Ovary (tissue), 9 donors: Measurements from ENCODE around the gene PPM1M. TPM values are rescaled to one million over a fixed set of nuclear protein-coding genes. Genes with fewer than 3 reads are reported as not detected.

Source experiments
- DNase-seq, 5 donors: peaks; one replicate each; pipeline ENCODE4 v3.0.0-alpha.2; 2019 to 2020
- H3K27ac ChIP-seq, 2 donors: fragments of 200-600 bp; one replicate each; pipeline versions ENCODE4 v1.5.1 to v1.8.0; 2019 to 2022
- H3K27me3 ChIP-seq: fragments of 200-600 bp; one replicate; pipeline ENCODE4 v1.8.0; 2022
- H3K36me3 ChIP-seq: fragments of 200-600 bp; sonication (generic); one replicate; pipeline ENCODE4 v1.5.1; 2019
- H3K4me1 ChIP-seq: one replicate; pipeline ENCODE4 v1.8.1; 2013; ENCODE audit warnings: mild to moderate bottlenecking, moderate library complexity; ENCODE audit not compliant: insufficient read depth
- H3K4me3 ChIP-seq: fragments of 200-600 bp; sonication (generic); one replicate; pipeline ENCODE4 v1.5.1; 2017
- H3K9me3 ChIP-seq, 2 donors: fragments of 200-600 bp in 1 of 2; sonication (generic) in 1 of 2; one replicate each; pipeline versions ENCODE4 v1.5.1 to v1.8.1; 2013 to 2019; ENCODE audit warnings: mild to moderate bottlenecking in 1 of 2, moderate library complexity in 1 of 2
- EP300 ChIP-seq: sonication (generic); formaldehyde crosslinking; IDR thresholded peaks from one replicate; pipeline ENCODE4 v1.6.1; 2017; ENCODE audit warnings: antibody characterized with exemption
- POLR2A ChIP-seq: fragments of 450-650 bp; IDR thresholded peaks from one replicate; pipeline ENCODE4 v1.6.1; 2017; ENCODE audit warnings: antibody characterized with exemption, mild to moderate bottlenecking, moderate library complexity
- WGBS, 3 donors: extraction: QIAGEN DNeasy Blood & Tissue Kit in 1 of 3; methylation state at CpG; one replicate each; pipeline versions ENCODE4 v1.1.5 to v1.1.7; 2013 to 2017; 5-methylcytosine and 5-hydroxymethylcytosine counted together
- intact Hi-C, 4 donors: fragments of 100-400 bp; cut with DNase I; formaldehyde crosslinking; loops; one replicate each; pipeline versions ENCODE4 v1.11.0 to v1.15.1; 2022 to 2023
- polyA plus RNA-seq, 2 donors: library from polyadenylated mRNA; stranded (reverse); fragments of 200-250 nt in 1 of 2; fragments of 350-450 nt in 1 of 2; fragmentation: Illumina TruSeq in 1 of 2; extraction: RNeasy Lipid Tissue Mini Kit (QIAGEN cat#74804) in 1 of 2; gene quantifications; one replicate each; pipeline ENCODE4 v1.2.3, GENCODE V29; 2013 to 2014
- total RNA-seq, 7 donors: library from RNA; depleted of rRNA in 2 of 7; stranded (reverse); fragments of >200 nt in 2 of 7; fragmentation: NEBNext Ultra II Directional in 3 of 7; extraction: Animal tissue kit (Norgen Biotek cat#: 25700) in 3 of 7; gene quantifications; one replicate each; pipeline versions ENCODE4 v1.1.0 to v1.2.4, GENCODE V29; 2016 to 2023
- TF ChIP-seq, protein P1 (sequence below), 3 donors: fragments of 450-650 bp in 2 of 3; fragments of 200-600 bp in 1 of 3; IDR thresholded peaks; one replicate each; pipeline versions ENCODE4 v1.5.1 to v1.8.0; 2016 to 2022; ENCODE audit warnings: antibody characterized with exemption in 3 of 3, mild to moderate bottlenecking in 1 of 3
- donor health status: DM: no; HTN: no; CAD: no; lungs with moderate emphysema.
- donor health status: DM: no; HTN: no; CAD: no.
- donor health status: Bipolar disorder and iron deficiency.
- donor health status: DM: yes; HTN: yes; CAD: no.
- donor health status: DM: no; HTN: no; CAD: no.
- donor health status: DM: yes; HTN: yes; CAD: no.

Gene PPM1M
- total and polyA plus RNA-seq, 9 donors: 15.4 to 48.4 (median 25.7) TPM

DNA sequence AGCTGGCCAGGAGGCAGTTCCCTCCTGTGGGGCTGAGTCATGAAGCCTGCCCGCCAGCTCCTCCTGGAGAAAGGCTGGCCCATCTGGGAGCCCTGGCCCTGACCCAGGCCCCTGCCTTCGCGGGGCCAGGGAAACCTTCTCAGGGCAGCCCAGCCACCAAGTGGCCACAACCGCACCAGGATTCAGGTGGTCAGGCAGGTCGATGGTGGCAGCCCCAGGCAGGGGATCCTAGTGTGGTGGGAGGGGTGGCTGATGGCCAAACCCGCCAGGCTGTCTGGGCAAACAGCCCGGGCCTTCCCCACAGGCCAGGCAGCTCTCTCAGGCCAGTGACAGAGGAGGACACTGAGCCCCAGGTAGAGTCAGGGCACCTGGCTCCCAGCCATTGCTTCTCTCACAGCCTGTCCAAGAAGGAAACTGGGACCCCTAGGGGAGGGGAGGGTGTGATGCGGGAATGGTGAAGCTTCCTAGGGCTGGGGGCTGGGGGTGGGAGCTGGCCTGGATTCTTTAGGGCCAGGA, 7.8 kb upstream of the PPM1M start:
- WGBS, 3 donors: 0 to 1% (median 0%) methylated on average over 8 of the region's 8 CpGs
- Histone ChIP-seq H3K27ac (peak overlapping the region; percentile 54 to 91), H3K4me3 (peak overlapping the region; percentile 87), H3K9me3 (no peaks in the 10 kb centered on the region), H3K36me3 (no peaks in the 10 kb centered on the region), H3K27me3 (no peaks in the 10 kb centered on the region), H3K4me1 (peaks cover 16% of the 10 kb centered on the region)
- peak; percentile 88 to 92 (median 89) for DNase-seq
- TF ChIP-seq EP300 (no peak), POLR2A (no peak)
- TF ChIP-seq, protein P1, sequence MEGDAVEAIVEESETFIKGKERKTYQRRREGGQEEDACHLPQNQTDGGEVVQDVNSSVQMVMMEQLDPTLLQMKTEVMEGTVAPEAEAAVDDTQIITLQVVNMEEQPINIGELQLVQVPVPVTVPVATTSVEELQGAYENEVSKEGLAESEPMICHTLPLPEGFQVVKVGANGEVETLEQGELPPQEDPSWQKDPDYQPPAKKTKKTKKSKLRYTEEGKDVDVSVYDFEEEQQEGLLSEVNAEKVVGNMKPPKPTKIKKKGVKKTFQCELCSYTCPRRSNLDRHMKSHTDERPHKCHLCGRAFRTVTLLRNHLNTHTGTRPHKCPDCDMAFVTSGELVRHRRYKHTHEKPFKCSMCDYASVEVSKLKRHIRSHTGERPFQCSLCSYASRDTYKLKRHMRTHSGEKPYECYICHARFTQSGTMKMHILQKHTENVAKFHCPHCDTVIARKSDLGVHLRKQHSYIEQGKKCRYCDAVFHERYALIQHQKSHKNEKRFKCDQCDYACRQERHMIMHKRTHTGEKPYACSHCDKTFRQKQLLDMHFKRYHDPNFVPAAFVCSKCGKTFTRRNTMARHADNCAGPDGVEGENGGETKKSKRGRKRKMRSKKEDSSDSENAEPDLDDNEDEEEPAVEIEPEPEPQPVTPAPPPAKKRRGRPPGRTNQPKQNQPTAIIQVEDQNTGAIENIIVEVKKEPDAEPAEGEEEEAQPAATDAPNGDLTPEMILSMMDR (IDR thresholded peaks at IDR 0.05): no peak
- intact Hi-C loops: loop anchor here in 3 of 4 donors (5.0 kb wide), 2 partner anchors 40 to 50 kb away; partner anchors contain the start of genes WDR82 (in 2 of the 3) and GLYCTK (in 1 of the 3)

DNA sequence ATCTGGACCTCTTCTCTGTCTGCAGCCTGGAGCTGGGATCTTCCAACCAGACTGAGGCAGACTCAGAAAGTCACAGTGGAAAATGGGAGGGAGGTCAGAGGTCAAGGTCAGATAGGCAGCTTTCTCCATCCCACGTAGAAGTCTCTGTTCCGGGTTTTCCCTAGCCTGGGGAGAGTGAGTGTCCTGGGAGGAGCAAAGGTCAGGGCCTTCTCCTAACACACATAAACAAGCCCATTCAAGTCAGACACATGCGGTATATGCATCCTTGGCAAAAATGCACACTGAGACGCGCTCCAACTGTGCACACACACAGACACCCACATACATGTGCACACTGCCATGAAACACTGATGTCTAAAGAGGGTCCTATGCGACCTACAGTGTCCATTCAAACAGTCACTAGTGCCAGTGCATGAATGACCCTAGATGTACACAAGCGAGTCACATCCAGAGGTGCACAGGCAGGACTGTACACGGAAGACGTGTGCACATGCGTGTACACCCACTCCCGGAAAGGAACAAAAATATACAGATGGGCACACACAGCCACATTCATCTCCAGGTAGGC, 7.3 kb upstream of the PPM1M start:
- Histone ChIP-seq H3K4me1 (peaks cover 16% of the 10 kb centered on the region), H3K36me3 (no peaks in the 10 kb centered on the region), H3K27me3 (no peaks in the 10 kb centered on the region), H3K4me3 (peak overlapping the region; percentile 87), H3K27ac (peak overlapping the region; percentile 54 to 91), H3K9me3 (no peaks in the 10 kb centered on the region)
- intact Hi-C loops: loop anchor here in 3 of 4 donors (5.0 kb wide), 2 partner anchors 39 to 49 kb away; partner anchors contain the start of genes WDR82 (in 2 of the 3) and GLYCTK (in 1 of the 3)
- TF ChIP-seq, protein P1 (IDR thresholded peaks at IDR 0.05): no peak
- TF ChIP-seq POLR2A (no peak), EP300 (no peak)
- 1 to 2% (median 2%) methylated on average over 11 of the region's 11 CpGs for whole genome bisulfite sequencing, 3 donors
- peak in 4 of 5 donors; percentile 59 to 71 (median 68) for DNase-seq

DNA sequence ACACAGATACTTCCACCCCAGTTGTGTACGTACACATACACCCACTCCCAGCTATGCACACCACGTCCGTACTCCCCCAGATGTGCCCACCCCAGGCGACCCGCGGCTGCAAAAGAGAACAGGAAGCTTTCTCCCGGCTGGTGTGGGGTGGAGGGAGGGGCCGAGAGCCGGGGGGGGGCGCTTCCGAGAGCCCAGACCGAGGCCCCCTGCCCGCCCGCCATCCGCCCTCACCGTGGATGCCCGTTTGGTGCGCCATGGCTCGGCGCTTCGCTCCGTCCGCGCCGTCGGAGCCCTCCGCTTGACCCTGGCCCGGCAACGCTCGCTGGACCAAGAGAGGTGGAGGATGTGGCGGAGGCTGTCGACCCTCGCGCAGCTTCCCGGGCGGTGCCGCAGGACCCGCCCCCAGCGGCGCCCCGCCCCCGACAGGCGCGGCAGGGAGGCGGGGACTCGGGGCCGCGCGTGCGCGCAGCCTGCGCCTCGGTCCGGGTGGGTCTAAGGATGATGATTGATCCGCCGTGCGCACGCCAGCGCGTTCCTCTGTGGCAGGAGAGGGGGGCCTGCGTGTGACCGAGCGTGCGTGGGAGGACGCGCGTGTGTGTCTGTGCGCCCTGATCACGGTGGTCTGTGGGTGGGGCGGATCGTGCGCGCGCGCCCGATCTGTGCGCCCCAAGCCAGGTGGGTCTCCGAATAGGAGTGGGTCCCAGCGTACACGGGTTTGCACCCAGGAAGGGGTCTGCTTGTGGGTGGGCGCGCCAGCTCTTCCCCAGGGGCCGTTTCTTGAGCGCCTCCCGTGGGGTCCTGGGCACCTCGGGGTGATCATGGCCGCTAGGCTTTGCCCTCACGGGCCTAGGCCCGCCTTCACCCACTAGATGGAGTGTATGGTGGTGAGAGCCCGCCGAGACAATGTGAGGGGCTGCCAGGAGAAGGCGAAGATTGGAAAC, 6.5 kb upstream of the PPM1M start, which contains the start of gene TWF2:
TWF2 (minus strand) TSS at position 398 of the 941 bp plus-strand sequence; CDS start at position 256, 142 bp downstream.
- H3K27ac ChIP-seq: peak within 1 kb of the TSS; percentile 75 to 91
- H3K36me3 ChIP-seq: no peaks in the 10 kb centered on the region
- no peak for TF ChIP-seq EP300
- peak; percentile 57 for TF ChIP-seq POLR2A
- TF ChIP-seq, protein P1 (IDR thresholded peaks at IDR 0.05): peak; percentile 26 to 44 (median 34)
- no peaks in the 10 kb centered on the region for H3K27me3 ChIP-seq
- 0% methylated on average over 70 to 92 of the region's 92 CpGs for WGBS, 3 donors
- H3K4me1 ChIP-seq: peaks cover 16% of the 10 kb centered on the region
- DNase-seq: peak; percentile 82 to 89 (median 84)
- peak within 1 kb of the TSS; percentile 87 for H3K4me3 ChIP-seq
- intact Hi-C loops: loop anchor here in 3 of 4 donors (5.0 kb wide), 2 partner anchors 38 to 48 kb away; partner anchors contain the start of genes WDR82 (in 2 of the 3) and GLYCTK (in 1 of the 3)
- no peaks in the 10 kb centered on the region for H3K9me3 ChIP-seq
